NT2/D1 (cell line): ENCODE measurements around the gene LTBP4.

Experiments used
- YY1 ChIP-seq: IDR thresholded peaks from 2 replicates; pipeline ENCODE4 v1.6.1; 2011; ENCODE audit not compliant: insufficient read length, insufficient read depth
- ZNF274 ChIP-seq: IDR thresholded peaks from 2 replicates; pipeline ENCODE4 v1.6.1; 2011; ENCODE audit warnings: mild to moderate bottlenecking, low read depth, low read length

- TF ChIP-seq YY1 (no peak), ZNF274 (no peak)
These were observed 11.4 kb upstream of the LTBP4 start for GRCh38 chr19:40589591-40590429.
